Kidney (tissue), 14 donors: ENCODE data around the gene AZGP1. TPM values are rescaled to one million over a fixed set of nuclear protein-coding genes. Genes with fewer than 3 reads are reported as not detected.

Source experiments
- DNase-seq, 5 donors: peaks; one replicate each; pipeline ENCODE4 v3.0.0-alpha.2; 2013 to 2020
- FAIRE-seq: peaks from 2 replicates; lab custom pipeline; 2012; peaks lifted over from hg19 to GRCh38; lab: Jason Lieb, UNC
- H3K27ac ChIP-seq, 2 donors: one replicate each; pipeline ENCODE4 v1.7.0; 2013; ENCODE audit warnings: low read depth in 2 of 2, low read length in 2 of 2, inconsistent platforms in 1 of 2
- H3K27me3 ChIP-seq: one replicate; pipeline ENCODE4 v1.7.1; 2013; ENCODE audit warnings: low read length, inconsistent platforms; ENCODE audit not compliant: control insufficient read depth, insufficient read depth
- H3K36me3 ChIP-seq, 3 donors: one replicate each; pipeline versions ENCODE4 v1.7.0 to v1.7.1; 2013; ENCODE audit warnings: low read length in 3 of 3, control low read depth in 1 of 3, inconsistent platforms in 1 of 3; ENCODE audit not compliant: insufficient read depth in 3 of 3, control insufficient read depth in 2 of 3
- H3K4me1 ChIP-seq, 3 donors: one replicate each; pipeline versions ENCODE4 v1.7.0 to v1.7.1; 2013; ENCODE audit warnings: low read length in 3 of 3, inconsistent platforms in 1 of 3, low read depth in 1 of 3; ENCODE audit not compliant: control insufficient read depth in 2 of 3, insufficient read depth in 2 of 3
- H3K4me3 ChIP-seq, 3 donors: one replicate each; pipeline versions ENCODE4 v1.7.0 to v1.8.1; 2013; ENCODE audit warnings: low read length in 3 of 3, control low read depth in 1 of 3, inconsistent platforms in 1 of 3
- H3K9ac ChIP-seq, 3 donors: one replicate each; pipeline versions ENCODE4 v1.7.0 to v1.7.1; 2013; ENCODE audit warnings: low read length in 3 of 3, control low read depth in 1 of 3, inconsistent platforms in 1 of 3
- H3K9me3 ChIP-seq, 3 donors: one replicate each; pipeline versions ENCODE4 v1.7.0 to v1.7.1; 2013; ENCODE audit warnings: low read length in 3 of 3, control low read depth in 1 of 3, inconsistent platforms in 1 of 3; ENCODE audit not compliant: control insufficient read depth in 2 of 3, insufficient read depth in 1 of 3
- intact Hi-C: fragments of 100-400 bp; cut with DNase I; formaldehyde crosslinking; loops from one replicate; pipeline ENCODE4 v1.11.1; 2022
- polyA plus RNA-seq: library from polyadenylated mRNA; stranded (reverse); fragments of 350-450 nt; fragmentation: Illumina TruSeq; extraction: RNeasy Lipid Tissue Mini Kit (QIAGEN cat#74804); gene quantifications from one replicate; pipeline ENCODE4 v1.2.3, GENCODE V29; 2014; ENCODE audit warnings: low read depth, low replicate concordance; ENCODE audit not compliant: insufficient read depth
- total RNA-seq: library from RNA; stranded (reverse); fragmentation: NEBNext Ultra II Directional; extraction: Animal tissue kit (Norgen Biotek cat#: 25700); gene quantifications from one replicate; pipeline ENCODE4 v1.2.1, GENCODE V29; 2021
- TF ChIP-seq, protein P1 (sequence below): IDR thresholded peaks from 3 replicates; pipeline ENCODE4 v1.5.1; 2012; ENCODE audit warnings: mild to moderate bottlenecking, moderate library complexity, borderline replicate concordance; ENCODE audit not compliant: insufficient read depth; ENCODE audit errors: extremely low read depth
- donor health status: control.
- donor health status: control.
- donor health status: control.
- donor health status: control.
- donor health status: control.
- donor health status: DM: yes; HTN: yes; CAD: no.
- donor health status: Normal renal cell carcinoma (clear cell type).

AZGP1 gene
- total and polyA plus RNA-seq, 2 donors from 2014 or later, result 10.0 to 198 TPM

GRCh38 chr7:99920149-99920548 lies 55.7 kb downstream of the AZGP1 start:
- no peaks in the 10 kb centered on the region for H3K27me3 ChIP-seq
- peaks cover 0 to 2% (median 0%) of the 10 kb centered on the region in 3 donors for H3K36me3 ChIP-seq
- DNase-seq (peak in 2 of 5 donors; percentile 17), FAIRE-seq (no peak)
- no peak overlapping the region for H3K27ac ChIP-seq
- H3K9me3 ChIP-seq, result no peaks in the 10 kb centered on the region
- TF ChIP-seq, protein P1, sequence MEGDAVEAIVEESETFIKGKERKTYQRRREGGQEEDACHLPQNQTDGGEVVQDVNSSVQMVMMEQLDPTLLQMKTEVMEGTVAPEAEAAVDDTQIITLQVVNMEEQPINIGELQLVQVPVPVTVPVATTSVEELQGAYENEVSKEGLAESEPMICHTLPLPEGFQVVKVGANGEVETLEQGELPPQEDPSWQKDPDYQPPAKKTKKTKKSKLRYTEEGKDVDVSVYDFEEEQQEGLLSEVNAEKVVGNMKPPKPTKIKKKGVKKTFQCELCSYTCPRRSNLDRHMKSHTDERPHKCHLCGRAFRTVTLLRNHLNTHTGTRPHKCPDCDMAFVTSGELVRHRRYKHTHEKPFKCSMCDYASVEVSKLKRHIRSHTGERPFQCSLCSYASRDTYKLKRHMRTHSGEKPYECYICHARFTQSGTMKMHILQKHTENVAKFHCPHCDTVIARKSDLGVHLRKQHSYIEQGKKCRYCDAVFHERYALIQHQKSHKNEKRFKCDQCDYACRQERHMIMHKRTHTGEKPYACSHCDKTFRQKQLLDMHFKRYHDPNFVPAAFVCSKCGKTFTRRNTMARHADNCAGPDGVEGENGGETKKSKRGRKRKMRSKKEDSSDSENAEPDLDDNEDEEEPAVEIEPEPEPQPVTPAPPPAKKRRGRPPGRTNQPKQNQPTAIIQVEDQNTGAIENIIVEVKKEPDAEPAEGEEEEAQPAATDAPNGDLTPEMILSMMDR, result no peak
- peak overlapping the region in 1 of 3 donors; percentile 91 for H3K9ac ChIP-seq
- intact Hi-C loops, result no loop called here
- H3K4me3 ChIP-seq, result peak overlapping the region; percentile 81 to 93 (median 85)
- H3K4me1 ChIP-seq, result peaks cover 2 to 15% (median 12%) of the 10 kb centered on the region in 3 donors

GRCh38 chr7:99919814-99920112 lies 56.1 kb downstream of the AZGP1 start:
- Histone ChIP-seq H3K27me3 (no peaks in the 10 kb centered on the region), H3K9me3 (no peaks in the 10 kb centered on the region), H3K4me1 (peaks cover 2 to 15% (median 12%) of the 10 kb centered on the region in 3 donors), H3K4me3 (peak overlapping the region; percentile 81 to 93 (median 85)), H3K27ac (peak overlapping the region; percentile 83 to 85), H3K36me3 (peaks cover 0 to 2% (median 0%) of the 10 kb centered on the region in 3 donors), H3K9ac (peak overlapping the region; percentile 63 to 91 (median 78))
- TF ChIP-seq, protein P1, result no peak
- no peak for DNase-seq
- intact Hi-C loops, result no loop called here
- FAIRE-seq, result no peak

DNA sequence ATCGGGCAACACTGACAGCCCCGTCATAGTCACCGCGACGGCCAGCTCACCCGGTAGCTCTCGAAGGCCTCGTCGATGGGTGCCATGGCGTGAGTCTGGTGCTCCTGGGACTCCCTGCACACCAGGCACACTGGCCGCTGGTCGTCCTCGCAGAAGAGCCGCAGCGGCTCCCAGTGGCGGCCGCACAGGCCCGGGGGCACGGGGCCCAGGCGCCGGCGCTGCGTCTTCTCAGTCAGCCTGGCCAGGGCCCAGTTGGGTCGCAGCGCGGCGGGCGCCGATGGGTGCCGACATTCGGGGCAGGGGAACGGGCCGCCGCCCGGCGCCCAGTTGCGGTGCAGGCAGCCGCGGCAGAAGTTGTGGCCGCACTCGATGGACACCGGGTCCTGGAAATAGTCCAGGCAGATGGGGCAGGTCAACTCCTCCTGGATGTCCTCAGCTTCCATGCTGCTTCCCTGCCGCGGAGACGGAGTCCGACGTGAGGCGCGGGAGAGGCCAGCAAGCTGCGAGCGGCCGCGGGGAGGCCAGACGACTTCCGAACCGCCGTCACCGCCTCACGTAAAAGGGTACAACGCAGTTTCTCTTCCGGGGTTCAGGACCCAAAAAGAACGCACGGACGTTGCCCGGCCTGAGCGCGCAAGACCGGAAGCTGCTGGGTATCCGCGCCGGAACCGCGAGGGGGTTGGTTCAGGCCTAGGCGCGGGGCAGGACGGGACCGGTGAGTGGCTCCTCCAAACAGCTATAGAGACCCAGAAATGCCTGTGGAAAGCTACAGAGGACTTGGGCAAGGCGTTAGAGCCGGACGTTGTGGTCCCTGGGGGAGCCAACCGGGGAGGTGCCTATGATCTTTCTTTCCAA lies 56.6 kb downstream of the AZGP1 start, which contains the start of gene TRIM4:
TRIM4 (minus strand) TSS at position 572 of the 855 bp plus-strand sequence; CDS start at position 443, 129 bp downstream.
- peak within 1 kb of the TSS; percentile 78 to 91 (median 87) for H3K9ac ChIP-seq
- TF ChIP-seq, protein P1, result no peak
- intact Hi-C loops, result no loop called here

More for the DNA sequence above, 56.6 kb downstream of the AZGP1 start, which contains the start of gene TRIM4:
- FAIRE-seq, result no peak
- Histone ChIP-seq H3K27ac (peak within 1 kb of the TSS; percentile 83 to 85), H3K36me3 (peaks cover 0 to 2% (median 0%) of the 10 kb centered on the region in 3 donors), H3K27me3 (no peaks in the 10 kb centered on the region), H3K4me3 (peak within 1 kb of the TSS; percentile 81 to 93 (median 85)), H3K9me3 (no peaks in the 10 kb centered on the region), H3K4me1 (peaks cover 2 to 15% (median 12%) of the 10 kb centered on the region in 3 donors)
- peak; percentile 84 to 97 (median 90) for DNase-seq

Other genes with a start within 250 kb of the AZGP1 start
- gene CYP3A7, start 240.8 kb downstream of the AZGP1 start, total RNA-seq, result not detected
- gene CYP3A7, start 240.8 kb downstream of the AZGP1 start, polyA plus RNA-seq, result 0.69 TPM
- not detected for gene CYP3A4, start 191.8 kb downstream of the AZGP1 start, total RNA-seq
- gene CYP3A4, start 191.8 kb downstream of the AZGP1 start, polyA plus RNA-seq, result 0.37 TPM
- 0.16 TPM for gene CYP3A43, start 148.0 kb downstream of the AZGP1 start, total RNA-seq
- gene CYP3A43, start 148.0 kb downstream of the AZGP1 start, polyA plus RNA-seq, result not detected
- gene OR2AE1, start 99.0 kb downstream of the AZGP1 start, total RNA-seq, result not detected
- gene OR2AE1, start 99.0 kb downstream of the AZGP1 start, polyA plus RNA-seq, result not detected
- 30.9 TPM for gene TRIM4, start 56.5 kb downstream of the AZGP1 start, total RNA-seq
- 15.4 TPM for gene TRIM4, start 56.5 kb downstream of the AZGP1 start, polyA plus RNA-seq
- not detected for gene GJC3, start 46.4 kb downstream of the AZGP1 start, total RNA-seq
- 0.73 TPM for gene GJC3, start 46.4 kb downstream of the AZGP1 start, polyA plus RNA-seq
- 76.6 TPM for gene ZKSCAN1, start 39.6 kb upstream of the AZGP1 start, total RNA-seq
- 7.7 TPM for gene ZKSCAN1, start 39.6 kb upstream of the AZGP1 start, polyA plus RNA-seq
- 12.4 TPM for gene ZSCAN21, start 73.7 kb upstream of the AZGP1 start, total RNA-seq
- 10.8 TPM for gene ZSCAN21, start 73.7 kb upstream of the AZGP1 start, polyA plus RNA-seq
- gene ZNF3, start 105.7 kb upstream of the AZGP1 start, total RNA-seq, result 30.8 TPM
- gene ZNF3, start 105.7 kb upstream of the AZGP1 start, polyA plus RNA-seq, result 15.8 TPM
- 89.1 TPM for gene COPS6, start 112.9 kb upstream of the AZGP1 start, total RNA-seq
- 166 TPM for gene COPS6, start 112.9 kb upstream of the AZGP1 start, polyA plus RNA-seq
- 47.2 TPM for gene MCM7, start 125.4 kb upstream of the AZGP1 start, total RNA-seq
- 21.0 TPM for gene MCM7, start 125.4 kb upstream of the AZGP1 start, polyA plus RNA-seq
- 22.8 TPM for gene AP4M1, start 125.6 kb upstream of the AZGP1 start, total RNA-seq
- gene AP4M1, start 125.6 kb upstream of the AZGP1 start, polyA plus RNA-seq, result 16.4 TPM
- 62.7 TPM for gene TAF6, start 143.3 kb upstream of the AZGP1 start, total RNA-seq
- gene TAF6, start 143.3 kb upstream of the AZGP1 start, polyA plus RNA-seq, result 41.3 TPM
- gene CNPY4, start 143.6 kb upstream of the AZGP1 start, total RNA-seq, result 11.6 TPM
- 22.0 TPM for gene CNPY4, start 143.6 kb upstream of the AZGP1 start, polyA plus RNA-seq
- gene MBLAC1, start 150.9 kb upstream of the AZGP1 start, total RNA-seq, result 2.4 TPM
- gene MBLAC1, start 150.9 kb upstream of the AZGP1 start, polyA plus RNA-seq, result 3.7 TPM
- 122 TPM for gene LAMTOR4, start 172.9 kb upstream of the AZGP1 start, total RNA-seq
- gene LAMTOR4, start 172.9 kb upstream of the AZGP1 start, polyA plus RNA-seq, result 470 TPM
- 27.1 TPM for gene TRAPPC14, start 182.7 kb upstream of the AZGP1 start, total RNA-seq
- gene TRAPPC14, start 182.7 kb upstream of the AZGP1 start, polyA plus RNA-seq, result 14.8 TPM
- gene GAL3ST4, start 192.6 kb upstream of the AZGP1 start, total RNA-seq, result 3.2 TPM
- gene GAL3ST4, start 192.6 kb upstream of the AZGP1 start, polyA plus RNA-seq, result 1.2 TPM
- gene GPC2, start 201.3 kb upstream of the AZGP1 start, total RNA-seq, result 1.8 TPM
- gene GPC2, start 201.3 kb upstream of the AZGP1 start, polyA plus RNA-seq, result 0.73 TPM
- 3.7 TPM for gene STAG3, start 201.9 kb upstream of the AZGP1 start, total RNA-seq
- gene STAG3, start 201.9 kb upstream of the AZGP1 start, polyA plus RNA-seq, result 3.4 TPM
- 3.2 TPM for gene PVRIG, start 243.9 kb upstream of the AZGP1 start, total RNA-seq
- not detected for gene PVRIG, start 243.9 kb upstream of the AZGP1 start, polyA plus RNA-seq